Endodermal cell (in vitro differentiated cells): ENCODE data around the gene MUC13. TPM values are rescaled to one million over a fixed set of nuclear protein-coding genes. Genes with fewer than 3 reads are reported as not detected.

Experiments used
- DNase-seq: peaks from one replicate; pipeline ENCODE4 v3.0.0-alpha.2; 2017
- H3K27ac ChIP-seq: 2 replicates; pipeline ENCODE4 v1.5.1; 2013; ENCODE audit warnings: mild to moderate bottlenecking, low read depth, low read length, moderate library complexity
- H3K27me3 ChIP-seq: 2 replicates; pipeline ENCODE4 v1.6.1; 2013; ENCODE audit warnings: mild to moderate bottlenecking, low read length, moderate library complexity; ENCODE audit not compliant: insufficient read depth, control insufficient read depth, poor library complexity, severe bottlenecking
- H3K36me3 ChIP-seq: 2 replicates; pipeline ENCODE4 v1.7.0; 2013; ENCODE audit warnings: mild to moderate bottlenecking, low read length, moderate library complexity; ENCODE audit not compliant: control insufficient read depth, insufficient read depth
- H3K4me1 ChIP-seq: one replicate; pipeline ENCODE4 v1.7.0; 2013; ENCODE audit warnings: low read length; ENCODE audit not compliant: control insufficient read depth, insufficient read depth
- H3K4me3 ChIP-seq: 2 replicates; pipeline ENCODE4 v1.5.1; 2013; ENCODE audit warnings: mild to moderate bottlenecking, low read length, moderate library complexity
- H3K9ac ChIP-seq: 2 replicates; pipeline ENCODE4 v1.6.1; 2013; ENCODE audit warnings: mild to moderate bottlenecking, low read length, moderate library complexity; ENCODE audit not compliant: poor library complexity, severe bottlenecking; ENCODE audit errors: extremely low read depth
- H3K9me3 ChIP-seq: 2 replicates; pipeline ENCODE4 v1.6.1; 2013; ENCODE audit warnings: mild to moderate bottlenecking, low read length, moderate library complexity; ENCODE audit not compliant: control insufficient read depth
- H3K27ac Mint-ChIP-seq: 2 replicates; pipeline ENCODE4 v1.8.0; 2020; ENCODE audit warnings: mixed read lengths
- H3K27me3 Mint-ChIP-seq: 2 replicates; pipeline ENCODE4 v1.8.0; 2021; ENCODE audit warnings: mild to moderate bottlenecking, mixed read lengths; ENCODE audit not compliant: insufficient read depth
- H3K36me3 Mint-ChIP-seq: 2 replicates; pipeline ENCODE4 v1.8.0; 2020; ENCODE audit warnings: low read depth, mixed read lengths
- H3K4me1 Mint-ChIP-seq: 2 replicates; pipeline ENCODE4 v1.8.0; 2020; ENCODE audit warnings: mixed read lengths
- H3K4me3 Mint-ChIP-seq: 2 replicates; pipeline ENCODE4 v1.8.0; 2020; ENCODE audit warnings: mild to moderate bottlenecking, moderate library complexity, mixed read lengths
- H3K9me3 Mint-ChIP-seq: 2 replicates; pipeline ENCODE4 v1.8.0; 2020; ENCODE audit warnings: mild to moderate bottlenecking, mixed read lengths
- WGBS, 2 experiments: methylation state at CpG; one replicate each; pipeline versions ENCODE4 v1.1.5 to v1.1.7; 2013; ENCODE audit warnings: missing lambda C conversion rate in 2 of 2, mixed read lengths in 1 of 2; ENCODE audit not compliant: insufficient coverage in 1 of 2, insufficient read length in 1 of 2; 5-methylcytosine and 5-hydroxymethylcytosine counted together
- total RNA-seq, 2 donors: library from RNA; stranded (reverse); fragmentation: NEBNext Ultra II Directional in 1 of 2; extraction: Animal tissue kit (Norgen Biotek cat#: 25700) in 1 of 2; gene quantifications; 2 replicates in 1 of 2; 3 replicates in 1 of 2; pipeline ENCODE4 v1.2.1, GENCODE V29; 2021
- TF ChIP-seq, protein P1 (sequence below): fragments of 200-600 bp; sonication (generic); conservative IDR thresholded peaks from 2 replicates; pipeline ENCODE4 v1.5.0; 2021; ENCODE audit warnings: antibody characterized with exemption, mild to moderate bottlenecking

The MUC13 gene
- total RNA-seq, 2 donors from 2014 or later: 0.15 TPM; not detected in 1

GRCh38 chr3:124862006-124862405 is 72.5 kb downstream of the MUC13 start:
- Histone ChIP-seq H3K27ac (no peak overlapping the region), H3K27me3 (no peaks in the 10 kb centered on the region), H3K4me3 (no peak overlapping the region), H3K4me1 (peaks cover 2% of the 10 kb centered on the region), H3K9ac (no peak overlapping the region), H3K36me3 (peaks cover 80% of the 10 kb centered on the region), H3K9me3 (no peaks in the 10 kb centered on the region)
- TF ChIP-seq, protein P1, sequence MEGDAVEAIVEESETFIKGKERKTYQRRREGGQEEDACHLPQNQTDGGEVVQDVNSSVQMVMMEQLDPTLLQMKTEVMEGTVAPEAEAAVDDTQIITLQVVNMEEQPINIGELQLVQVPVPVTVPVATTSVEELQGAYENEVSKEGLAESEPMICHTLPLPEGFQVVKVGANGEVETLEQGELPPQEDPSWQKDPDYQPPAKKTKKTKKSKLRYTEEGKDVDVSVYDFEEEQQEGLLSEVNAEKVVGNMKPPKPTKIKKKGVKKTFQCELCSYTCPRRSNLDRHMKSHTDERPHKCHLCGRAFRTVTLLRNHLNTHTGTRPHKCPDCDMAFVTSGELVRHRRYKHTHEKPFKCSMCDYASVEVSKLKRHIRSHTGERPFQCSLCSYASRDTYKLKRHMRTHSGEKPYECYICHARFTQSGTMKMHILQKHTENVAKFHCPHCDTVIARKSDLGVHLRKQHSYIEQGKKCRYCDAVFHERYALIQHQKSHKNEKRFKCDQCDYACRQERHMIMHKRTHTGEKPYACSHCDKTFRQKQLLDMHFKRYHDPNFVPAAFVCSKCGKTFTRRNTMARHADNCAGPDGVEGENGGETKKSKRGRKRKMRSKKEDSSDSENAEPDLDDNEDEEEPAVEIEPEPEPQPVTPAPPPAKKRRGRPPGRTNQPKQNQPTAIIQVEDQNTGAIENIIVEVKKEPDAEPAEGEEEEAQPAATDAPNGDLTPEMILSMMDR: peak; percentile 37
- H3K36me3 Mint-ChIP-seq: peaks cover 76% of the 10 kb centered on the region
- no peak for DNase-seq
- no peaks in the 10 kb centered on the region for H3K27me3 Mint-ChIP-seq
- peak overlapping the region; percentile 64 for H3K27ac Mint-ChIP-seq
- 89 to 100% methylated on average over 2 of the region's 2 CpGs for WGBS, 2 experiments
- no peak overlapping the region for H3K4me3 Mint-ChIP-seq
- H3K4me1 Mint-ChIP-seq: peaks cover 14% of the 10 kb centered on the region
- no peaks in the 10 kb centered on the region for H3K9me3 Mint-ChIP-seq

- H3K27ac Mint-ChIP-seq: peak overlapping the region; percentile 62
- H3K9me3 Mint-ChIP-seq: no peaks in the 10 kb centered on the region
- Histone ChIP-seq H3K9me3 (no peaks in the 10 kb centered on the region), H3K27ac (no peak overlapping the region), H3K4me1 (peaks cover 2% of the 10 kb centered on the region), H3K4me3 (no peak overlapping the region), H3K27me3 (no peaks in the 10 kb centered on the region), H3K36me3 (peaks cover 80% of the 10 kb centered on the region), H3K9ac (no peak overlapping the region)
- no peaks in the 10 kb centered on the region for H3K27me3 Mint-ChIP-seq
- peaks cover 76% of the 10 kb centered on the region for H3K36me3 Mint-ChIP-seq
- TF ChIP-seq, protein P1: no peak
- H3K4me3 Mint-ChIP-seq: no peak overlapping the region
- no peak for DNase-seq
- H3K4me1 Mint-ChIP-seq: peaks cover 14% of the 10 kb centered on the region
- 89 to 96% methylated on average over 4 to 9 of the region's 9 CpGs for WGBS, 2 experiments
Observed at GRCh38 chr3:124861041-124861440, 73.5 kb downstream of the MUC13 start.

DNA sequence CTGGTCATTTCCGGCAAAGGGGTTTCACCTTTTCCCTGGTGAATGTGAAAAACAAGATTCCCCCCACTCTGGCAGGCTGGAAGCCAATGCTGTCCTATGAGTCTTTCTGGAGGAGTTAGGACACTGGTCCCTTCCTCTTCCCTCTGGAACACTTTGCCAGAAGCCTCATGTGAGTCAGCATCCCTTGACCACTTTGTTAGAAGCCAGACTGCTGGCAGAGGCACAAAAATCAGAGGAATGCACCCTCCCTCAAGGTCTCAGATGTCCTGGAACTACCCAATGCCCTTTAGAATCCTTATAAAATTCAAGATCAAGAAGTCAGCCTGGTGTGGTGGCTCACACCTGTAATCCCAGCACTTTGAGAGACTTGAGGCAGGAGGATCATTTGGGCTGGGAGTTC is 74.0 kb downstream of the MUC13 start:
- Histone ChIP-seq H3K27me3 (no peaks in the 10 kb centered on the region), H3K27ac (no peak overlapping the region), H3K36me3 (peaks cover 85% of the 10 kb centered on the region), H3K4me1 (peaks cover 2% of the 10 kb centered on the region), H3K4me3 (no peak overlapping the region), H3K9me3 (no peaks in the 10 kb centered on the region), H3K9ac (no peak overlapping the region)
- 87% methylated on average over 1 of the region's 1 CpG; no CpG with 5 or more reads in 1 of the 2 experiments for WGBS, 2 experiments
- TF ChIP-seq, protein P1: no peak
- no peak overlapping the region for H3K4me3 Mint-ChIP-seq
- H3K36me3 Mint-ChIP-seq: peaks cover 77% of the 10 kb centered on the region
- no peaks in the 10 kb centered on the region for H3K9me3 Mint-ChIP-seq
- H3K27ac Mint-ChIP-seq: peak overlapping the region; percentile 62
- peaks cover 14% of the 10 kb centered on the region for H3K4me1 Mint-ChIP-seq
- no peaks in the 10 kb centered on the region for H3K27me3 Mint-ChIP-seq
- no peak for DNase-seq
